ENCODE results near the gene SYT13. TPM values are rescaled to one million over a fixed set of nuclear protein-coding genes. Genes with fewer than 3 reads are reported as not detected.
A peak's percentile ranks its signal among the peaks of the same experiment; 100 is the strongest.

The SYT13 gene
- total and polyA plus RNA-seq, 12 donors, result 0.51 to 7.7 (median 2.3) TPM

GRCh38 chr11:45254070-45254469, 32.1 kb downstream of the SYT13 start:
- no peak for ATAC-seq
- no peak for DNase-seq
- no peak for TF ChIP-seq CTCF (IDR thresholded peaks at IDR 0.05)
- Histone ChIP-seq H3K9me3 (no peaks in the 10 kb centered on the region), H3K4me3 (no peak overlapping the region), H3K4me1 (peaks cover 0 to 3% (median 0%) of the 10 kb centered on the region in 9 donors), H3K36me3 (no peaks in the 10 kb centered on the region), H3K27me3 (peaks cover 0 to 11% (median 4%) of the 10 kb centered on the region in 7 donors), H3K27ac (no peak overlapping the region)
- intact Hi-C loops (cut with DNase I), result loop anchor here in 2 of 10 donors (5.0 kb wide), 1 partner anchor 78 kb away; no protein-coding TSS in a partner anchor
- 86 to 87% methylated on average over 4 of the region's 4 CpGs for WGBS, 2 donors

GRCh38 chr11:45253640-45254039, 32.5 kb downstream of the SYT13 start:
- no peak for DNase-seq

GRCh38 chr11:45252877-45253276, 33.3 kb downstream of the SYT13 start:
- no peak for TF ChIP-seq CTCF (IDR thresholded peaks at IDR 0.05)
- DNase-seq (no peak), ATAC-seq (no peak)
- Histone ChIP-seq H3K36me3 (no peaks in the 10 kb centered on the region), H3K27me3 (peaks cover 0 to 7% (median 4%) of the 10 kb centered on the region in 7 donors), H3K4me3 (no peak overlapping the region), H3K27ac (no peak overlapping the region), H3K9me3 (no peaks in the 10 kb centered on the region), H3K4me1 (peaks cover 0 to 3% (median 0%) of the 10 kb centered on the region in 9 donors)
- 58 to 67% methylated on average over 3 of the region's 3 CpGs for WGBS, 2 donors
- intact Hi-C loops (cut with DNase I), result loop anchor here in 3 of 10 donors (1.0 to 5.0 kb wide), 2 partner anchors 40 to 79 kb away; no protein-coding TSS in a partner anchor

More at GRCh38 chr11:45253640-45254039, 32.5 kb downstream of the SYT13 start:
- Histone ChIP-seq H3K36me3 (no peaks in the 10 kb centered on the region), H3K4me3 (no peak overlapping the region), H3K9me3 (no peaks in the 10 kb centered on the region), H3K27me3 (peaks cover 0 to 10% (median 4%) of the 10 kb centered on the region in 7 donors), H3K27ac (no peak overlapping the region), H3K4me1 (peaks cover 0 to 3% (median 0%) of the 10 kb centered on the region in 9 donors)
- 87 to 93% methylated on average over 9 of the region's 9 CpGs for WGBS, 2 donors
- TF ChIP-seq CTCF (IDR thresholded peaks at IDR 0.05), result no peak
- intact Hi-C loops (cut with DNase I), result loop anchor here in 2 of 10 donors (5.0 kb wide), 1 partner anchor 79 kb away; no protein-coding TSS in a partner anchor
- no peak for ATAC-seq

GRCh38 chr11:45252134-45252856, 33.8 kb downstream of the SYT13 start:
- TF ChIP-seq CTCF (IDR thresholded peaks at IDR 0.05), result peak; percentile 35 to 74 (median 64)

More at GRCh38 chr11:45252134-45252856, 33.8 kb downstream of the SYT13 start:
- Histone ChIP-seq H3K9me3 (no peaks in the 10 kb centered on the region), H3K4me3 (peak overlapping the region in 1 of 10 donors; percentile 17), H3K27me3 (peaks cover 0 to 7% (median 4%) of the 10 kb centered on the region in 7 donors), H3K4me1 (peaks cover 0 to 3% (median 0%) of the 10 kb centered on the region in 9 donors), H3K27ac (no peak overlapping the region), H3K36me3 (no peaks in the 10 kb centered on the region)
- intact Hi-C loops (cut with DNase I), result loop anchor here in 3 of 10 donors (1.0 to 5.0 kb wide), 2 partner anchors 41 to 80 kb away; no protein-coding TSS in a partner anchor
- ATAC-seq (peak; percentile 76 to 91 (median 86)), DNase-seq (peak; percentile 43 to 73)
- WGBS, 2 donors, result 50 to 54% methylated on average over 22 of the region's 22 CpGs
